WTC11 (cell line): Measurements from ENCODE around the gene GABRA4. TPM values are rescaled to one million over a fixed set of nuclear protein-coding genes. Genes with fewer than 3 reads are reported as not detected.

Source experiments
- ATAC-seq: fragments of 200-7000 bp; cut with Tn5 transposase; 2 replicates; pipeline ENCODE4 v1.10.0; 2021; ENCODE audit warnings: mild to moderate bottlenecking, moderate library complexity
- CTCF ChIA-PET: fragments of 300-600 bp; sonication (Branson Sonifier 250); formaldehyde crosslinking; loops from one replicate; lab custom pipeline; 2021; ENCODE audit warnings: antibody characterized with exemption; lab: Charles Lee
- POLR2A ChIA-PET: fragments of 350-600 bp; sonication (Branson Sonifier 250); formaldehyde crosslinking; loops from one replicate; lab custom pipeline; 2021; ENCODE audit warnings: antibody characterized with exemption; lab: Charles Lee
- DNase-seq: peaks from one replicate; pipeline ENCODE4 v3.0.0; 2021; ENCODE audit warnings: low spot score
- H3K27ac Mint-ChIP-seq: 2 replicates; pipeline ENCODE4 v1.8.0; 2021; ENCODE audit warnings: mixed read lengths
- H3K27me3 Mint-ChIP-seq: 2 replicates; pipeline ENCODE4 v1.8.0; 2021; ENCODE audit warnings: low read depth, mild to moderate bottlenecking, moderate library complexity, mixed read lengths
- H3K36me3 Mint-ChIP-seq: 2 replicates; pipeline ENCODE4 v1.8.0; 2021; ENCODE audit warnings: mixed read lengths
- H3K4me1 Mint-ChIP-seq: 2 replicates; pipeline ENCODE4 v1.8.0; 2022; ENCODE audit warnings: mixed read lengths
- H3K4me3 Mint-ChIP-seq: 2 replicates; pipeline ENCODE4 v1.8.0; 2021; ENCODE audit warnings: mild to moderate bottlenecking, moderate library complexity, mixed read lengths
- H3K9me3 Mint-ChIP-seq: 2 replicates; pipeline ENCODE4 v1.8.0; 2021; ENCODE audit warnings: mixed read lengths
- ATF1 ChIP-seq: sonication (generic); formaldehyde crosslinking; IDR thresholded peaks from 2 replicates; pipeline ENCODE4 v1.8.1; 2023; ENCODE audit warnings: mild to moderate bottlenecking, moderate library complexity, missing genetic modification reagents
- CDX4 ChIP-seq: fragments of 250-450 bp; sonication (Bioruptor Pico); IDR thresholded peaks from 2 replicates; pipeline ENCODE4 v1.9.0; 2021; ENCODE audit warnings: moderate library complexity, mild to moderate bottlenecking, inconsistent platforms, borderline replicate concordance
- E2F1 ChIP-seq: sonication (generic); formaldehyde crosslinking; IDR thresholded peaks from 2 replicates; pipeline ENCODE4 v1.8.0; 2022; ENCODE audit warnings: mild to moderate bottlenecking, missing genetic modification reagents
- ELF4 ChIP-seq: sonication (generic); formaldehyde crosslinking; IDR thresholded peaks from 2 replicates; pipeline ENCODE4 v1.8.1; 2022; ENCODE audit warnings: low read depth, mild to moderate bottlenecking, moderate library complexity, missing genetic modification reagents
- ETV6 ChIP-seq: sonication (generic); formaldehyde crosslinking; IDR thresholded peaks from 2 replicates; pipeline ENCODE4 v1.8.1; 2022; ENCODE audit warnings: mild to moderate bottlenecking, missing genetic modification reagents
- FOXK1 ChIP-seq: sonication (generic); formaldehyde crosslinking; IDR thresholded peaks from 2 replicates; pipeline ENCODE4 v1.8.0; 2022; ENCODE audit warnings: mild to moderate bottlenecking, moderate library complexity, missing genetic modification reagents
- FOXP1 ChIP-seq: sonication (generic); formaldehyde crosslinking; IDR thresholded peaks from 2 replicates; pipeline ENCODE4 v1.8.0; 2022; ENCODE audit warnings: missing genetic modification reagents, mild to moderate bottlenecking, moderate library complexity, borderline replicate concordance
- HMGA2 ChIP-seq: fragments of 250-450 bp; sonication (Bioruptor Pico); IDR thresholded peaks from 2 replicates; pipeline ENCODE4 v1.4.0; 2021; ENCODE audit warnings: mild to moderate bottlenecking, moderate library complexity
- IRF1 ChIP-seq: sonication (generic); formaldehyde crosslinking; IDR thresholded peaks from 2 replicates; pipeline ENCODE4 v1.8.0; 2023; ENCODE audit warnings: missing genetic modification reagents
- JAZF1 ChIP-seq: fragments of 250-450 bp; sonication (Bioruptor Pico); IDR thresholded peaks from 2 replicates; pipeline ENCODE4 v1.9.0; 2021; ENCODE audit warnings: moderate library complexity, mild to moderate bottlenecking, inconsistent platforms
- MXD4 ChIP-seq: fragments of 250-450 bp; sonication (Bioruptor Pico); IDR thresholded peaks from 2 replicates; pipeline ENCODE4 v1.8.0; 2021; ENCODE audit warnings: mild to moderate bottlenecking, moderate library complexity, borderline replicate concordance
- NFE2L1 ChIP-seq: sonication (generic); formaldehyde crosslinking; IDR thresholded peaks from 2 replicates; pipeline ENCODE4 v1.8.1; 2023; ENCODE audit warnings: missing genetic modification reagents
- NFYB ChIP-seq: sonication (generic); formaldehyde crosslinking; conservative IDR thresholded peaks from 2 replicates; pipeline ENCODE4 v1.8.0; 2022; ENCODE audit warnings: low read depth, missing genetic modification reagents
- NR1H2 ChIP-seq: sonication (generic); formaldehyde crosslinking; IDR thresholded peaks from 2 replicates; pipeline ENCODE4 v1.9.0; 2021; ENCODE audit warnings: mild to moderate bottlenecking, moderate library complexity, missing genetic modification reagents
- NR2C2 ChIP-seq: sonication (generic); formaldehyde crosslinking; IDR thresholded peaks from 2 replicates; pipeline ENCODE4 v1.8.0; 2022; ENCODE audit warnings: mild to moderate bottlenecking, missing genetic modification reagents
- SMAD4 ChIP-seq: sonication (generic); formaldehyde crosslinking; IDR thresholded peaks from 2 replicates; pipeline ENCODE4 v1.8.0; 2022; ENCODE audit warnings: mild to moderate bottlenecking, missing genetic modification reagents
- TCF7 ChIP-seq: sonication (generic); formaldehyde crosslinking; IDR thresholded peaks from 2 replicates; pipeline ENCODE4 v1.8.0; 2022; ENCODE audit warnings: mild to moderate bottlenecking, low read depth, missing genetic modification reagents, moderate library complexity
- ZNF121 ChIP-seq: sonication (generic); formaldehyde crosslinking; IDR thresholded peaks from 2 replicates; pipeline ENCODE4 v1.8.0; 2023; ENCODE audit warnings: missing genetic modification reagents
- ZNF396 ChIP-seq: fragments of 250-450 bp; sonication (Bioruptor Pico); IDR thresholded peaks from 2 replicates; pipeline ENCODE4 v1.8.0; 2021; ENCODE audit warnings: mild to moderate bottlenecking, moderate library complexity, borderline replicate concordance
- ZNF423 ChIP-seq: fragments of 250-450 bp; sonication (Bioruptor Pico); IDR thresholded peaks from 2 replicates; pipeline ENCODE4 v2.1.2; 2022; ENCODE audit warnings: mild to moderate bottlenecking, moderate library complexity
- total RNA-seq: library from RNA; stranded (reverse); gene quantifications from 3 replicates; pipeline ENCODE4 v1.2.3, GENCODE V29; 2021
- TF ChIP-seq, protein P1 (sequence below): sonication (generic); formaldehyde crosslinking; IDR thresholded peaks from 2 replicates; pipeline ENCODE4 v1.8.0; 2022; ENCODE audit warnings: mild to moderate bottlenecking, missing genetic modification reagents
- TF ChIP-seq, protein P2 (sequence below): sonication (generic); formaldehyde crosslinking; IDR thresholded peaks from 2 replicates; pipeline ENCODE4 v1.8.1; 2022; ENCODE audit warnings: mild to moderate bottlenecking, moderate library complexity, missing genetic modification reagents
- TF ChIP-seq, protein P3 (sequence below): sonication (generic); formaldehyde crosslinking; conservative IDR thresholded peaks from 2 replicates; pipeline ENCODE4 v1.8.1; 2022; ENCODE audit warnings: mild to moderate bottlenecking, missing genetic modification reagents
- TF ChIP-seq, protein P4 (sequence below): sonication (generic); formaldehyde crosslinking; IDR thresholded peaks from 2 replicates; pipeline ENCODE4 v1.8.1; 2023; ENCODE audit warnings: mild to moderate bottlenecking, missing genetic modification reagents, moderate library complexity
- TF ChIP-seq, protein P5 (sequence below): fragments of 200-600 bp; IDR thresholded peaks from 2 replicates; pipeline ENCODE4 v1.8.0; 2022; ENCODE audit warnings: antibody characterized with exemption

Gene GABRA4
- total RNA-seq, 1 experiment from 2014 or later, result 0.20 TPM

GRCh38 chr4:46967631-46968030 lies 25.8 kb downstream of the GABRA4 start:
- H3K27me3 Mint-ChIP-seq, result no peaks in the 10 kb centered on the region
- H3K4me3 Mint-ChIP-seq, result no peak overlapping the region
- ChIA-PET CTCF (no interaction called here), POLR2A (no interaction called here)
- TF ChIP-seq, protein P1, sequence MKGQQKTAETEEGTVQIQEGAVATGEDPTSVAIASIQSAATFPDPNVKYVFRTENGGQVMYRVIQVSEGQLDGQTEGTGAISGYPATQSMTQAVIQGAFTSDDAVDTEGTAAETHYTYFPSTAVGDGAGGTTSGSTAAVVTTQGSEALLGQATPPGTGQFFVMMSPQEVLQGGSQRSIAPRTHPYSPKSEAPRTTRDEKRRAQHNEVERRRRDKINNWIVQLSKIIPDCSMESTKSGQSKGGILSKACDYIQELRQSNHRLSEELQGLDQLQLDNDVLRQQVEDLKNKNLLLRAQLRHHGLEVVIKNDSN (CRISPR knock-in tag), result no peak
- TF ChIP-seq, protein P2, sequence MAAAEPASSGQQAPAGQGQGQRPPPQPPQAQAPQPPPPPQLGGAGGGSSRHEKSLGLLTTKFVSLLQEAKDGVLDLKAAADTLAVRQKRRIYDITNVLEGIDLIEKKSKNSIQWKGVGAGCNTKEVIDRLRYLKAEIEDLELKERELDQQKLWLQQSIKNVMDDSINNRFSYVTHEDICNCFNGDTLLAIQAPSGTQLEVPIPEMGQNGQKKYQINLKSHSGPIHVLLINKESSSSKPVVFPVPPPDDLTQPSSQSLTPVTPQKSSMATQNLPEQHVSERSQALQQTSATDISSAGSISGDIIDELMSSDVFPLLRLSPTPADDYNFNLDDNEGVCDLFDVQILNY (CRISPR knock-in tag), result no peak
- TF ChIP-seq, protein P3, sequence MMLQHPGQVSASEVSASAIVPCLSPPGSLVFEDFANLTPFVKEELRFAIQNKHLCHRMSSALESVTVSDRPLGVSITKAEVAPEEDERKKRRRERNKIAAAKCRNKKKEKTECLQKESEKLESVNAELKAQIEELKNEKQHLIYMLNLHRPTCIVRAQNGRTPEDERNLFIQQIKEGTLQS (CRISPR knock-in tag), result no peak
- TF ChIP-seq E2F1 (no peak), NR2C2 (CRISPR knock-in tag) (no peak), IRF1 (CRISPR knock-in tag) (no peak), TCF7 (CRISPR knock-in tag) (no peak), MXD4 (CRISPR knock-in tag) (no peak), HMGA2 (CRISPR knock-in tag) (no peak), ELF4 (CRISPR knock-in tag) (no peak)
- H3K9me3 Mint-ChIP-seq, result no peaks in the 10 kb centered on the region
- no peak overlapping the region for H3K27ac Mint-ChIP-seq
- H3K4me1 Mint-ChIP-seq, result peaks cover 2% of the 10 kb centered on the region
- DNase-seq (no peak), ATAC-seq (no peak)
- no peaks in the 10 kb centered on the region for H3K36me3 Mint-ChIP-seq

DNA sequence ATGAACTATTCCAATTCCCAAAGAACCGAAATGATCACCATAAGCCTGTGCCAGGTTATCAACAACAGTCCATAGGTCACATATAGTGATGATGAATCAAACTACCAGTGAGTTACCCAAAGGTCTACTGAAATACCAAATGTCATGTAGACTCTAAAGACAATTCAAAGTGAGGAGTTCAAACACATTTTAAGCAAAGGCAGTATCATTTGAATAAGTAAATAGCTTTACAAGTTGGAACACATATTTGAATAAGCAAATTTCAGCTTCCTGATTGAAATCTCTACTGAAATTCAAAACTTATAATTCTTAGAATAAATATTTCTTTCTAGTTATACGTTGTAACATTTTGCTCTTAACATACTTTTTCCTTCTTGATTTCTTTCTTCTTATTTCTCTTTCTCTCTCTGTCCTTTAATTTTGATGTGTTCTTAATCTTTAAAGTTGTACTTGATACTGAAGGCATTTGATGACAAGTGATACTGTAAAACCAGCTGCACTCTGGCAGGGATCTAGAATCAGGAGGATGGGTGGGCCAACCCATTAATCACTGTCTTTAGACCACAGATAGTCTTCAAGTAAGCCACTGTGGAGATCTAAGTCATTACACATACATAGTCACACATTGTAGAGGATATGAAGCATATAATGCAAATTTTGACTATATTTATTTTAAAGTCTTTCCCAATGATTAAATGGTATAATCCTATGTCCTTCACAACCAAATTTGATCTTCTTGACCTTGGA lies 34.5 kb downstream of the GABRA4 start:
- POLR2A ChIA-PET, result no interaction called here
- Mint-ChIP-seq H3K27me3 (no peaks in the 10 kb centered on the region), H3K27ac (no peak overlapping the region), H3K4me1 (no peaks in the 10 kb centered on the region), H3K4me3 (no peak overlapping the region), H3K36me3 (no peaks in the 10 kb centered on the region), H3K9me3 (no peaks in the 10 kb centered on the region)
- no peak for TF ChIP-seq ZNF396 (CRISPR knock-in tag)
- TF ChIP-seq ETV6 (CRISPR knock-in tag), result no peak
- TF ChIP-seq JAZF1 (CRISPR knock-in tag), result no peak
- no peak for TF ChIP-seq NR1H2
- TF ChIP-seq FOXP1 (CRISPR knock-in tag), result no peak
- TF ChIP-seq, protein P4, sequence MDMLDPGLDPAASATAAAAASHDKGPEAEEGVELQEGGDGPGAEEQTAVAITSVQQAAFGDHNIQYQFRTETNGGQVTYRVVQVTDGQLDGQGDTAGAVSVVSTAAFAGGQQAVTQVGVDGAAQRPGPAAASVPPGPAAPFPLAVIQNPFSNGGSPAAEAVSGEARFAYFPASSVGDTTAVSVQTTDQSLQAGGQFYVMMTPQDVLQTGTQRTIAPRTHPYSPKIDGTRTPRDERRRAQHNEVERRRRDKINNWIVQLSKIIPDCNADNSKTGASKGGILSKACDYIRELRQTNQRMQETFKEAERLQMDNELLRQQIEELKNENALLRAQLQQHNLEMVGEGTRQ, result no peak
- CTCF ChIA-PET, result no interaction called here
- DNase-seq (no peak), ATAC-seq (no peak)

- Mint-ChIP-seq H3K27me3 (no peaks in the 10 kb centered on the region; the same call in 1 of the 2 replicates), H3K4me1 (no peaks in the 10 kb centered on the region), H3K36me3 (no peaks in the 10 kb centered on the region), H3K9me3 (no peaks in the 10 kb centered on the region), H3K4me3 (no peak overlapping the region), H3K27ac (no peak overlapping the region)
- ChIA-PET POLR2A (no interaction called here), CTCF (no interaction called here)
- ATAC-seq (no peak), DNase-seq (no peak)
- no peak for TF ChIP-seq CDX4 (CRISPR knock-in tag)
- TF ChIP-seq NFYB, result no peak
- no peak for TF ChIP-seq ZNF423 (CRISPR knock-in tag)
- TF ChIP-seq, protein P5, sequence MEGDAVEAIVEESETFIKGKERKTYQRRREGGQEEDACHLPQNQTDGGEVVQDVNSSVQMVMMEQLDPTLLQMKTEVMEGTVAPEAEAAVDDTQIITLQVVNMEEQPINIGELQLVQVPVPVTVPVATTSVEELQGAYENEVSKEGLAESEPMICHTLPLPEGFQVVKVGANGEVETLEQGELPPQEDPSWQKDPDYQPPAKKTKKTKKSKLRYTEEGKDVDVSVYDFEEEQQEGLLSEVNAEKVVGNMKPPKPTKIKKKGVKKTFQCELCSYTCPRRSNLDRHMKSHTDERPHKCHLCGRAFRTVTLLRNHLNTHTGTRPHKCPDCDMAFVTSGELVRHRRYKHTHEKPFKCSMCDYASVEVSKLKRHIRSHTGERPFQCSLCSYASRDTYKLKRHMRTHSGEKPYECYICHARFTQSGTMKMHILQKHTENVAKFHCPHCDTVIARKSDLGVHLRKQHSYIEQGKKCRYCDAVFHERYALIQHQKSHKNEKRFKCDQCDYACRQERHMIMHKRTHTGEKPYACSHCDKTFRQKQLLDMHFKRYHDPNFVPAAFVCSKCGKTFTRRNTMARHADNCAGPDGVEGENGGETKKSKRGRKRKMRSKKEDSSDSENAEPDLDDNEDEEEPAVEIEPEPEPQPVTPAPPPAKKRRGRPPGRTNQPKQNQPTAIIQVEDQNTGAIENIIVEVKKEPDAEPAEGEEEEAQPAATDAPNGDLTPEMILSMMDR, result no peak
- no peak for TF ChIP-seq NFE2L1 (CRISPR knock-in tag)
- TF ChIP-seq FOXK1, result no peak
- TF ChIP-seq ZNF396 (CRISPR knock-in tag), result no peak
- no peak for TF ChIP-seq ATF1
- no peak for TF ChIP-seq ETV6 (CRISPR knock-in tag)
- TF ChIP-seq, protein P4, result no peak
- no peak for TF ChIP-seq SMAD4 (CRISPR knock-in tag)
- no peak for TF ChIP-seq ZNF121 (CRISPR knock-in tag)
- no peak for TF ChIP-seq FOXP1 (CRISPR knock-in tag)
Observed at GRCh38 chr4:46956451-46956850, 36.9 kb downstream of the GABRA4 start.
